HG02588 (cell line): ENCODE data around the gene RAB23.

Source experiments
- ATAC-seq: cut with Tn5 transposase; IDR thresholded peaks from one replicate; pipeline ENCODE4 v1.9.1; 2021; ENCODE audit warnings: mild to moderate bottlenecking, moderate library complexity; ENCODE audit not compliant: unreplicated experiment

Gene RAB23

GRCh38 chr6:57183336-57183735, 38.8 kb downstream of the RAB23 start:
- ATAC-seq: no peak

GRCh38 chr6:57182017-57182432, 40.1 kb downstream of the RAB23 start:
- no peak for ATAC-seq

- ATAC-seq: no peak
Observed at GRCh38 chr6:57180596-57180995, 41.5 kb downstream of the RAB23 start.

GRCh38 chr6:57177545-57178265, 44.4 kb downstream of the RAB23 start:
- ATAC-seq: no peak

GRCh38 chr6:57174511-57174907, 47.6 kb downstream of the RAB23 start:
- ATAC-seq: no peak

GRCh38 chr6:57173886-57174510, 48.1 kb downstream of the RAB23 start:
- ATAC-seq: no peak

GRCh38 chr6:57173056-57173885, 48.8 kb downstream of the RAB23 start:
- ATAC-seq: no peak

- peak; percentile 89 for ATAC-seq
Observed at GRCh38 chr6:57172136-57173055, 49.7 kb downstream of the RAB23 start, which contains the start of gene BAG2. BAG2 (plus strand) TSS chr6:57172326; CDS start chr6:57172698, 372 bp downstream.

- ATAC-seq: no peak
Observed at GRCh38 chr6:57165080-57165479, 57.0 kb downstream of the RAB23 start.

- ATAC-seq: no peak
Observed at GRCh38 chr6:57163956-57164355, 58.2 kb downstream of the RAB23 start.

GRCh38 chr6:57162516-57162915, 59.6 kb downstream of the RAB23 start:
- ATAC-seq: no peak

- no peak for ATAC-seq
Observed at GRCh38 chr6:57162028-57162427, 60.1 kb downstream of the RAB23 start.

- no peak for ATAC-seq
Observed at GRCh38 chr6:57159127-57159526, 63.0 kb downstream of the RAB23 start.

- no peak for ATAC-seq
Observed at GRCh38 chr6:57158658-57159057, 63.4 kb downstream of the RAB23 start.

GRCh38 chr6:57147955-57148858, 73.9 kb downstream of the RAB23 start:
- ATAC-seq: no peak

GRCh38 chr6:57147401-57147800, 74.7 kb downstream of the RAB23 start:
- no peak for ATAC-seq

GRCh38 chr6:57143690-57144089, 78.4 kb downstream of the RAB23 start:
- ATAC-seq: no peak

GRCh38 chr6:57142178-57142525, 80.0 kb downstream of the RAB23 start:
- ATAC-seq: no peak

GRCh38 chr6:57141451-57142177, 80.5 kb downstream of the RAB23 start:
- no peak for ATAC-seq
